Kidney epithelial cell (primary cell): Measurements from ENCODE around the gene MYOD1. TPM values are rescaled to one million over a fixed set of nuclear protein-coding genes. Genes with fewer than 3 reads are reported as not detected.

Source experiments
- DNase-seq: peaks from one replicate; pipeline ENCODE4 v3.0.0-alpha.2; 2010; ENCODE audit warnings: low read depth
- H3K27me3 ChIP-seq: 2 replicates; pipeline ENCODE4 v1.6.0; 2011; ENCODE audit warnings: low read length; ENCODE audit not compliant: control insufficient read depth, insufficient read depth
- H3K36me3 ChIP-seq: 2 replicates; pipeline ENCODE4 v1.5.1; 2011; ENCODE audit warnings: low read length; ENCODE audit not compliant: control insufficient read depth, insufficient read depth
- H3K4me3 ChIP-seq: 2 replicates; pipeline ENCODE4 v1.5.1; 2011; ENCODE audit warnings: low read depth, mild to moderate bottlenecking, control low read depth, low read length
- total RNA-seq: library from RNA; depleted of rRNA; stranded (reverse); fragments of >200 nt; gene quantifications from 2 replicates; pipeline ENCODE4 v1.2.3, GENCODE V29; 2015
- TF ChIP-seq, protein P1 (sequence below): IDR thresholded peaks from 2 replicates; pipeline ENCODE4 v1.5.1; 2011; ENCODE audit warnings: mild to moderate bottlenecking, moderate library complexity, low read length, control low read depth, inconsistent platforms; ENCODE audit not compliant: insufficient read depth, poor library complexity, severe bottlenecking

The MYOD1 gene
- total RNA-seq, 1 donor from 2014 or later, result not detected

DNA sequence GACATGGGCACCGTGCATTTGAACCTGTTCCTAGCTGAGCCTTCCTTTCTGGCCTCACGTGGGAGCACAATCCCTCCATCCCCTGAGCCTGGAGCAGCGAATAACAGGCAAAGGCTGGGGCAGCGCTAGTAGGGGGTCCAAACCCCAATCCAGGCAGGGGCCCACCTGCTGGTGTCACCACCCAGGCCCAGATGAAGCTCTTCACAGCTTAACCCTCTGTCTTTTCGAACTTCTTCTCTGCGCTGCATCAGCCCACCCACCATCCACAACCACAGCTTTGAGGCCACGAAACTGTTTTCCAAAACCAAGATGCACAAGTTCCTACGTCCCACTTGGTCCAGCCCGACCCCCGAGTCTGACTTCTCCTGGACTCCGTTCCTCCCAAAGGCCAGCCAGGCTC is 26.7 kb downstream of the MYOD1 start:
- TF ChIP-seq, protein P1, sequence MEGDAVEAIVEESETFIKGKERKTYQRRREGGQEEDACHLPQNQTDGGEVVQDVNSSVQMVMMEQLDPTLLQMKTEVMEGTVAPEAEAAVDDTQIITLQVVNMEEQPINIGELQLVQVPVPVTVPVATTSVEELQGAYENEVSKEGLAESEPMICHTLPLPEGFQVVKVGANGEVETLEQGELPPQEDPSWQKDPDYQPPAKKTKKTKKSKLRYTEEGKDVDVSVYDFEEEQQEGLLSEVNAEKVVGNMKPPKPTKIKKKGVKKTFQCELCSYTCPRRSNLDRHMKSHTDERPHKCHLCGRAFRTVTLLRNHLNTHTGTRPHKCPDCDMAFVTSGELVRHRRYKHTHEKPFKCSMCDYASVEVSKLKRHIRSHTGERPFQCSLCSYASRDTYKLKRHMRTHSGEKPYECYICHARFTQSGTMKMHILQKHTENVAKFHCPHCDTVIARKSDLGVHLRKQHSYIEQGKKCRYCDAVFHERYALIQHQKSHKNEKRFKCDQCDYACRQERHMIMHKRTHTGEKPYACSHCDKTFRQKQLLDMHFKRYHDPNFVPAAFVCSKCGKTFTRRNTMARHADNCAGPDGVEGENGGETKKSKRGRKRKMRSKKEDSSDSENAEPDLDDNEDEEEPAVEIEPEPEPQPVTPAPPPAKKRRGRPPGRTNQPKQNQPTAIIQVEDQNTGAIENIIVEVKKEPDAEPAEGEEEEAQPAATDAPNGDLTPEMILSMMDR, result no peak
- H3K4me3 ChIP-seq, result no peak overlapping the region
- no peak for DNase-seq
- H3K36me3 ChIP-seq, result no peaks in the 10 kb centered on the region
- H3K27me3 ChIP-seq, result peaks cover 11% of the 10 kb centered on the region

DNA sequence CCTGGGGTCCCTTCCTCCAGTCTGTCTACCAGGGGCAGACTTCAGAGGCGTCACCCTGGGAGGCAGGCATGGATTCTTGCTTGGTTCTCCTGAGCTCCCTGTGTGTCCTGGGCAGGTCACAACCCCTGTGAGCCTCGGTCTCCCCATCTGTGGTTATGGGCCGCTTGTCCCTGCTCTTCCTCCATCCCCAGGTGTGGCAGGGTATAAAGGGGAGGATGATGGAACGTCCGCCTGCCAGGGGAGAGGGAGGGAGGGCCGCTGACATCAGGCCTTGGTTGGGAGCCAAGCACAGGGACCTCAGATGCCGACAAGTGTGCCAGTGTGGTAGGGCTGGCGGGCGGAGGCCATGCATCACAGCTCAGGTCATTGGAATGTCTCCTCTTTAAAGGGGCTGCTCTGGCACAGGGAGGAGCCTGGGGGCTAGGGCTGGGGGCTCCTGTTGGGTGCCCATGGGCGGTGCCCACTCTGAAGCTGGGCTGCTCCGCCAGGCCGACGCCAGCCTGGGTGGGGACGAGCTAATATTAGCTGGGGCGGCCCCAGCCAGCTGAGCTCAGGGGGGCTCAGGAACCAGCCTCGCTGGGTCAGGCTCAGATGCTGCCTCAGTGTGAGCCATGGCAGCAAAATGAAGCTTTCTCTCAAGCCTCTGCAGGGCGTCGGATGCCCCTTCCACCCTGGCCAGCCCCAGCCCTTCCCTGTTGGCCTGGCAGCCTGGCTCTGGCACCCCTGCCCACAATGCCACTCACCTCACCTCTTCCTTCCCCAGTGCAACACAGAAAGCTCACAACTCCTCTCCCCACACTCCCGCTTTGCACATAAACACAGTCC is 28.0 kb downstream of the MYOD1 start:
- no peak overlapping the region for H3K4me3 ChIP-seq
- TF ChIP-seq, protein P1, result no peak
- H3K27me3 ChIP-seq, result peaks cover 11% of the 10 kb centered on the region
- DNase-seq, result no peak
- no peaks in the 10 kb centered on the region for H3K36me3 ChIP-seq

DNA sequence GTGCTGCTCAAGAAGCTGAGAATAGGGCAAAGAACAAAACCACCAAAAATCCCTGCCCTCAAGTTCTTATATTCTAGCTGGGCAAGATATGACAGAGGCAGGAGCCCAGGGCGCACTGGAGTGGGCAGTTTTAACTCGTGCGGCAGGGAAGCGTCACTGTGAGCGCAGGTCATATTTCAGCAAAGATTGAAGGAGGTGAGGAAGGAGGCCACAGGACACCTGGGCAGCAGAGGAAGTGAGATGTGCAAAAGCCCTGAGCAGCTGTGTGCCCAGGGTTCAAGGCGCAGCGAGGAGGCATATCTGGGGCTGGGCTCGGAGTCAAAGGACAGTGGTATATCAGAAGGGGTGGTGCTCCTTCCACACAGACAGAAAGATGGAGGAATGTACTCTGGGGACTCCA is 28.7 kb downstream of the MYOD1 start:
- H3K36me3 ChIP-seq, result no peaks in the 10 kb centered on the region
- peaks cover 11% of the 10 kb centered on the region for H3K27me3 ChIP-seq
- DNase-seq, result no peak
- TF ChIP-seq, protein P1, result no peak
- no peak overlapping the region for H3K4me3 ChIP-seq

DNA sequence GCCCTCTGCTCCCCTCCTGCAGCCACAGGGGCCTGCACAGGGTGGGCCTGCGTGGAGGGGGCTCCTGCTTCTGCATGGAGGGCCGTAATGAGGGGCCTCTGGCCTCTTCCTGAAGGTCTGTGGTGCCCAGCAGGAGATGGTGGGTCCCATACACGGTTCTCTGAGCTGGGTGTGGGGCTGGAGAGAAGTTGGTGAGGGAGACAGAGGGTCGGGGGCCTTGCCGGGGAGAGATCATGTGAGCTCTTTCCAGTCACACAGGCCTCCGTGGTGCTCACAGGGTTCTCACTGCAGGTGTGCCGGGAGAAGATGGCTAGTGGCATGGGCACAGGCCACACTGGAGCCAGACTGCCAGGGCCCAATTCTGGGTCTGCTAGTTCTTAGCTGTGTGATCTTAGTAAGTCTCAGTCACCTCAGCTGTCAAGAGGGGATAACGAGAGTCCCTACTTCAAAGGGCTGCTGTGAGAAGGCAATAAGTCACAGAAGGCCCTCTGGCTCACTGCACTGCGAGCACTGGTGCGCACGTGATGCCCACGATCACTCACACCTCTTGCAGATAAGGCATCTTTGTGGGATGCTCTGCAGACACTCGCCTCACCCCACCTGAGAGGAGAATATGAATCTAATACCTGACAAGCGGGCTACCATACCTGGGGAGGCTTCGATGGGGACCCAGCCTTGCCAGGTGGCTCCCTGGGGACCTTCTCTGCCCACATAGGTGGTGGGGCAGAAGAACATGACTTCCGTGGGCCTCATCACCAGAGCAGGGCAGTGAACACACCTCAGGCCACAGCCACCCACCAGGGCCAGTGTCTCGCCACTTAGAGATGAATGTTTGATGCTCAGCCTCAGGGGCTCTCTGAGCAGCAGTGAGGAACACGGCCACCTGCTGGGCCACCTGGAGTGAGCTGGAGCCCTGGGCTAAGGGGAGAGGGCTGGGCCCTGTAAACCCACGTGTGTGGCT is 29.7 kb downstream of the MYOD1 start:
- H3K36me3 ChIP-seq, result no peaks in the 10 kb centered on the region
- no peak for DNase-seq
- no peak overlapping the region for H3K4me3 ChIP-seq
- H3K27me3 ChIP-seq, result peaks cover 11% of the 10 kb centered on the region
- TF ChIP-seq, protein P1, result no peak

DNA sequence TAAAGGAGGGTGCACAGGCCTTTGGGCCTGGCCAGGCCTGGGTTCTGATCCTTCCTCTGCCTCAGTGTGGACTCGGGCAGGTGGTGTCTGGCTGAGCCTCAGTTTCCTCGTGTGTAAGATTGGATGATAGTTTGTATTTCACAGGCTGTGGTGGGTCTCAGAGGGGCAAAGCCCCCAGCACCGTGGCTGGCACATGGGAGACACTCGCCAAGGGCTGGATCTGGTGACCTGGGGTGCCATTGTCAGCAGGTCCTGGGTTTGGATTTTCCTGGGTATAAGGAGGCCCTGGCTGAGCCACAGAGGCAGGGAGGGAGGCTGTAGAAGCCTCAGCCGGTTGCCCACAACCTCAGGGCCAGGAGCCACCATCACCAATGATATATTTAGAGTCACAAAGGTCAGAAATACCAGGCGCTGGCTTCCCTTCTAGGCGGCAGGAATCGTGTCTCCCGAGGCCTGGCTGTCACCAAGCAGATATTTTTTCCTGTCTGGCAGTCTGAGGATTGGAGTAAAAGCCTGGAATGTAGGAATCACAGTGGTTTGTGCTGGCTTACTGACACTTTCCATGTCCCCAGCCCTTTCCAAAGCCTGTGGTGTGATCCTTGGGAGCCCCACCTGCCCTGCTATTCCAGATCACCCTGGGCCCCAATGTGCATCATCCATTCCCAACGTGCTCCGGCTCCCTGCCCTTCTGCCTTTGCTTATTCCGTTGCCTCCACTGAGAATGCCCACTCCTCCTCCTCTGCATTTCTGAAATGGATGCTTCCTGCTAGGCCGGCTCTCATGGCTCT is 30.8 kb downstream of the MYOD1 start:
- H3K27me3 ChIP-seq, result peaks cover 10% of the 10 kb centered on the region
- H3K36me3 ChIP-seq, result no peaks in the 10 kb centered on the region
- TF ChIP-seq, protein P1, result no peak
- H3K4me3 ChIP-seq, result no peak overlapping the region
- no peak for DNase-seq
